ENCODE measurements around the gene NFX1.

NFX1 gene

DNA sequence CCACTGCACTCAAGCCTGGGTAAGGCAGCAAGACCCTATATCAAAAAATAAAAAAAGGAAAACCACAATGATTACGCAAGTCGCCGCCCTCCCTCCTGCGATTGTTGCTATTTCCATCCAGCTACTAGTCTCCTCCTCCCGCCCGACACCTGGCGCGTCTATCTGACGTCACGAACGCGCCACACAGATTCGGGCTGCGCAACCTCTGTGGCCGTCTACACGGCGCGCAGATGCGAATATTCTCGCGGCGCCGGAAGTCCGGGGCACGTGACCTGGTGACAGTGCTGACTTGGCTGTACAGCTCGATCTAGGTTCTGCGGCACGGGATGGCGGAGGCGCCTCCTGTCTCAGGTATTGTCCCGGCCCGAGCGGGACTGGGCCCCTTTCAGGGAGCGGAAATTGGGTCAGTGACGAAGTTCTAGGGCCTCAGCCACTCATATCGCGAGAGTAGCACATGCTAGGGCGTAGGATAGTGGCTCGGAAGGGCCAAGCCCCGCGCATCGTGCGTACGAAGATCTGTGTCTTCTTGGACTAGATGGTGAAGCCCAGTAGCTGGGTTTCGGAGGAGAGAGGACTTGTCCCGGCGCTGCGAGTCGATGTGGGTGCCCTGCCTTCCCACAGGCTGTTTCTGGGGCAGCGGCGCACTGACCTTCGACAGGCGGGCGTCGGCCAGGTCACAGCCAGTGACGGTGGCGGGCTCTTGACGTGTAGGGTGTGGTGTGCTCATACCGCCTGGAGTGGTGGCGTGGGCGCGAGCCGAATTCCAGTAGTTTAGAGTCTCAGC, at the start of gene NFX1:
TSS of gene NFX1 (plus strand) at position 270 of the 784 bp plus-strand sequence. CDS start at position 327, 57 bp downstream.
- peak within 1 kb of the TSS; percentile 80 for H3K4me3 ChIP-seq (ENCODE audit: low read length)
- peak; percentile 99 for DNase-seq (ENCODE audit: low read depth)
- TF ChIP-seq, protein P1, sequence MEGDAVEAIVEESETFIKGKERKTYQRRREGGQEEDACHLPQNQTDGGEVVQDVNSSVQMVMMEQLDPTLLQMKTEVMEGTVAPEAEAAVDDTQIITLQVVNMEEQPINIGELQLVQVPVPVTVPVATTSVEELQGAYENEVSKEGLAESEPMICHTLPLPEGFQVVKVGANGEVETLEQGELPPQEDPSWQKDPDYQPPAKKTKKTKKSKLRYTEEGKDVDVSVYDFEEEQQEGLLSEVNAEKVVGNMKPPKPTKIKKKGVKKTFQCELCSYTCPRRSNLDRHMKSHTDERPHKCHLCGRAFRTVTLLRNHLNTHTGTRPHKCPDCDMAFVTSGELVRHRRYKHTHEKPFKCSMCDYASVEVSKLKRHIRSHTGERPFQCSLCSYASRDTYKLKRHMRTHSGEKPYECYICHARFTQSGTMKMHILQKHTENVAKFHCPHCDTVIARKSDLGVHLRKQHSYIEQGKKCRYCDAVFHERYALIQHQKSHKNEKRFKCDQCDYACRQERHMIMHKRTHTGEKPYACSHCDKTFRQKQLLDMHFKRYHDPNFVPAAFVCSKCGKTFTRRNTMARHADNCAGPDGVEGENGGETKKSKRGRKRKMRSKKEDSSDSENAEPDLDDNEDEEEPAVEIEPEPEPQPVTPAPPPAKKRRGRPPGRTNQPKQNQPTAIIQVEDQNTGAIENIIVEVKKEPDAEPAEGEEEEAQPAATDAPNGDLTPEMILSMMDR (conservative IDR thresholded peaks at IDR 0.05; ENCODE audit: low read length): no peak

DNA sequence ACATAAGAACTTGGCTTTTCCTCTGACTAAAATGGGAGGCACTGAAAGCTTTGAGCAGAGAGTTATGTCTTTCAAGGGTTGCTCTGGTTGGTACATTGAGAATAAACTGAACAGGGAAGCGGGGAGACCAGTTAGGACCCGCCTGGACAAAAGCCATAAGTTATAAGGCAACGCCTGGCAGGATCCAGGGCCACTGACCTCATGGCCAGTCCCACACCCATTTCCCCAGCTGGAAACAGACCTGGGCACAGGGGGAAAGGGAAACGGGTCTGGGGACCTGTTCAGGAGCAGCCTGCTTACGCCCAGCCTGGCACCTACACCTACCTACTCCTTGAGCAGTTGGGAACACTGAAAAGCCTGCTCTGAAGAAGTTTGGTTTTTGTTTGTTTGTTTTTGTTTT, 49.0 kb upstream of the NFX1 start:
- DNase-seq (ENCODE audit: low read depth): no peak
- no peak overlapping the region for H3K4me3 ChIP-seq (ENCODE audit: low read length)
- TF ChIP-seq, protein P1 (conservative IDR thresholded peaks at IDR 0.05; ENCODE audit: low read length): no peak

DNA sequence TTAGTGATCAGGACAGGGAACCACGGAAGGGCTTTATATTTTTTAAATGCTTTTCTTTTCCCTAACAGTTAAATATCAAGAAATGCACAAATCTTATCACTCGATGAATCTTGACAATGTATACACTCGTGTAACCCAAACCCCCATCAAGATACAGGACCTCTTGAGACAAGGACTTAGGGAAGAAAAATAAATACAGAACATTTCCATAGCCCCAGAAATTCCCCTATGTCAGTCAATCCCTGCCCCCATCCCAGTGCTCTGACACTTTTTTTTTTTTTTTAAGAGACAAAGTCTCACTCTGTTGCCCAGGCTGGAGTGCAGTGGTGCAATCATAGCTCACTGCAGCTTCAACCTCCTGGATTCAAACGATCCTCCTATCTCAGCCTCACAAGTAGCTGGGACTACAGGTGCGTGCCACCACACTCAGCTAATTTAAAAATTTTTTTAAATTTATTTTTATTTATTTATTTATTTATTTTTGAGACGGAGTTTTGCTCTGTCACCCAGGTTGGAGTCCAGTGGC, 47.6 kb upstream of the NFX1 start:
- DNase-seq (ENCODE audit: low read depth): no peak
- no peak overlapping the region for H3K4me3 ChIP-seq (ENCODE audit: low read length)
- TF ChIP-seq, protein P1 (conservative IDR thresholded peaks at IDR 0.05; ENCODE audit: low read length): no peak

DNA sequence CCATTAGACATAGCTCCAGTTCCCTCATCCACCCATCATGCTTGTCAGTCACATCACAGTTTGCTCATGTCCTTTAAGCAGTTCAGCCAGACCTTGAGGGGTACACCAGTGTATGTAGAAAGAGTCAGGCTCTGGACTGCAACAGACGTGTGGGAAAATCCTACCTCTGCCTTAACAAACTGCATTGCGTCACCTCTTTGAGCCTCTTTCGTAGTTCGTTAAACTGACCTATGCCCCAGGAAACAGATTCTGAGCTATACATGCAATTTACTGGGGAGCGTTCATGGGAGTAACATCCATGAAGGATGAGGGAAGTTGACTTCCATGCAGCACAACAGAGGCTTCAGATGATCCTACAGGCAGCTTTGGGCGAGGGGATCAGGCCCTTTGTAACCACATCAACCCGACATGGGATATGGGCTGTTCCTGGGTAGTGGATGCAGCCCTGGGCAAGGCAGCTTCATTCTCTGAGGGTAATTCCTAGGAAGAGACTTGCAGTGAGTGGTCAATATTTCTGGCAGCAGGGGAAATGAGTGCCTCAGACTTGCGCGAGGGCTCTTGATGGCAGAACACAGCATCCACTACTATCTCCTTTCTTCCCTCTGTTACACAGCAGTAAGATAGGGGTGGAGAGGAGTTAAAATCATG, 46.1 kb upstream of the NFX1 start:
- H3K4me3 ChIP-seq (ENCODE audit: low read length): no peak overlapping the region
- no peak for DNase-seq (ENCODE audit: low read depth)
- TF ChIP-seq, protein P1 (conservative IDR thresholded peaks at IDR 0.05; ENCODE audit: low read length): no peak

DNA sequence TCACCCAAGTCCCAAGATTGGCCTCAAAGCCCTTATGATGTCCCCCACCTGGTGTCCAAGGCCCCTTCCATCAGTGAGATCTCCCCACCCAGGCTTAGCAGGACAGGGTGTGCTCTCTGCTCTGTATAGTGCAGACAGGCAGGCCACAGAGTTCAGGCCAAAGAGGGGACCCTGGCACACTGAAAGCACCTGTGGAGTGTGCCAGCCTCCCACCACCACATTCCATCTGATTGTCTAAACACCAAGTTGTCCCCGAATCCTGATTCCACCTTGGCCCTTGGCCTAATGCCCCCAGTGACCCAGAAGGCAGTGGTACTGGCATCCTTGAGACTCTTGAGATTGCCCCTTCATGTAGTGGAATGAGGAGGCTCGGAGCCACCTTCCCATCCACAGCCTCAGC, 45.0 kb upstream of the NFX1 start:
- TF ChIP-seq, protein P1 (conservative IDR thresholded peaks at IDR 0.05; ENCODE audit: low read length): no peak
- DNase-seq (ENCODE audit: low read depth): no peak
- no peak overlapping the region for H3K4me3 ChIP-seq (ENCODE audit: low read length)

DNA sequence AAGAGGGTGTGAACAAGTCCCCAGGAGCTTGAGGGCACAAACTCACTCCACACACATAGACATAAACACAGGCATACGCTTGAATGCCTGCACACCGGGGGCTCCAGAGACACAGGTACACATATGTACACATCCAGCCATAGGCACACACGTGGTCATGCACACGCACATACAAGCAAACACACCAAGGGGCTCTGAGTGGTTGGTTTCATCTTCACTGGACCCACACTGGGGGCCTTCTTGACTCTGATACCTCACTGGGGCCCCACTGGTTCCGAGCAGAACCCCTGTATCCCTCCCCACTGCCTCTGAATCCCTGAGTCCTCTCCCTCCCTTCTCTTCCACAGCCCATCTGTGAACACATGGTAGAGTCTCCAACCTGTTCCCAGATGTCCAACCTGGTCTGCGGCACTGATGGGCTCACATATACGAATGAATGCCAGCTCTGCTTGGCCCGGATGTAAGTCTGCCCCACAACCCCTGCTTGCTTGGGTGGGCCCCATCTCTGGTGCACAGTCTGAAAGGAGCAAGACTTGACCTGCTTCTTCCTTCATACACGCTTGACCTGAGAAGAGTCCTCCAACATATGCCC, 44.0 kb upstream of the NFX1 start:
- no peak for DNase-seq (ENCODE audit: low read depth)
- H3K4me3 ChIP-seq (ENCODE audit: low read length): no peak overlapping the region
- TF ChIP-seq, protein P1 (conservative IDR thresholded peaks at IDR 0.05; ENCODE audit: low read length): no peak

Measured in AG10803 (cell line).